ENCODE data around the gene TMEM116. TPM values are rescaled to one million over a fixed set of nuclear protein-coding genes. Genes with fewer than 3 reads are reported as not detected.
"Not testable (repeated sequence)": the region's sequence is repeated elsewhere in the genome, so short reads cannot be mapped to it uniquely, and the experiment has no call there.

The TMEM116 gene
- total RNA-seq, 1 experiment from 2014 or later: 14.8 TPM

DNA sequence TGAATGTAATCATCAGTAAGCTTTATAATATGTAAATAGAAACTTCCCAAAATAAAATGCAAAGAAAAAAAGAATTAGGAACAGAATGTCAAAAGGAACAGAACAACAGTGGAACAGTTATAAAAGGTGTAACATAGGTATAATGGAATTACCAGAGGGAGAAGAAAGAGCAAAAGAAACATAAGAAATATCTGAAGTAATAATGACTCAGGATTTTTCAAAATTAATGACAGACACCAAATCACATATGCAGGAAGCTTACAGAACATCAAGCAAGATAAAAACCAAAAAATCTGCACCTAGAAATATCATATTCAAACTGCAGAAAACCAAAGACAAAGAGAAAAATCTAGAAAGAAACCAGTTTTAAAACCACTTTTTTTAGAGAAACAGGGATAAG is 36.1 kb downstream of the TMEM116 start:
- no peak for DNase-seq (ENCODE audit: low read depth)

DNA sequence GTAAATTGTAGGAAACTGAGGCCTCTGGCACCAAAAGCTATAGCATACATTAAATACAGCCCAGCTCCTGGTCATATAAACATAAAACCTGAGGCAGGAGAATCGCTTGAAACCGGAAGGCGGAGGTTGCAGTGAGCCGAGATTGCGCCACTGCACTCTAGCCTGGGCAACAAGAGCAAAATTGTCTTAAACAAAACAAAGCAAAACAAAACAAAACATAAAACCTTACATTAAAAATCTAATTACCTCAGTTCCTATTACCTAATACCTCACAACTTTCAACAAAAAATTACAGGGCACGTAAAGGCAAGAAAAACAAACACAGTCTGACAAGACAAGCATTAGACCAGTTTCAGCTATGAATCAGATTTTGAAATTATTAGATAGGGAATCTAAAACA is 36.7 kb downstream of the TMEM116 start:
- DNase-seq (ENCODE audit: low read depth): no peak

DNA sequence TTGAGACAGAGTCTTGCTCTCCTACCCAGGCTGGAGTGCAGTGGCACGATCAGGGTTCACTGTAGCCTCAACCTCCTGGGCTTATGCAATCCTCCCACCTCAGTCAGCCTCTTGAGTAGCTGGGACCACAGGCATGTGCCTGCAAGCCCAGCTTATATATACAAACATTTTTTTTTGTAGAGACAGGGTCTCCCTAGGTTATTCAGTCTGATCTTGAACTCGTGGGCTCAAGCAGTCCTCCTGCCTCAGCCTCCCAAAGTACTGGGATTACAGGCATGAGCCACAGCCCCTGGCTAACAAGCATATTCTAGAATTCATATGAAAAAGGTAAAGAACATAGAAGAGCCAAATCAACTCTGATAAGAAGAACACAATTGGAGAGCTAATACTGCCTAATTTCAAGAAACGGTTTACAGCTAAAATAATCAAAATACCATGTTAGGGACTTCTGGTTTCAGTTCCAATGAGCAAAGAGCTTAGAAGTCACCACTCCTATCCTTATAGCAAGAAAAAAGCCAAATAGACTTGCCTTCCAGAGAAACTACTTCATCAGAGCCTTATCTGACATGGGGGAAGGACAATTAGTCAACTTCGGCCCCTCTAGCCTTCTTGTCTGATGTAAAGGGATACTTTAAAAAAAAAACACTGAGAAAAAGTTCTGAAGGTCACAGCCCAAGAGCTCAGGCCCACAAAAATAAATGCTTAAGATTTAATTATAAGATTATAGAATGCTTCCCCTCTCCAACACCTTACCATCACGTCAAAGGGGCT is 37.6 kb downstream of the TMEM116 start:
- no peak for DNase-seq (ENCODE audit: low read depth)

DNA sequence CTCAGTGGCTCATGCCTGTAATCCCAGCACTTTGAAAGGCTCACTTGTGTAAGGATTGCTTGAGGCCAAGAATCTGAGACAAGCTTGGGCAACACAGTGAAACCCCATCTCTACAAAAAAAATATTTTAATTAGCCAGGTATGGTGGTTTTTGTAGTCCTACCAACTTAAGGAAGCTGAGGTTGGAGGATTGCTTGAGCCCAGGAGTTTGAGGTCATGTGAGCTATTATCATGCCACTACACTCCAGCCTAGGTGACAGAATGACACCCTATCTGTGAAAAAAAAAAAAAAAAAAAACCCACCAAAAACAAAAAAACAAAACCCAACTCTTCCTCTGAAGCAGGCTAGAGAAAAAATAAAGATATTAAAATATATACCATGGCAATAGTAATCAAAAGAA is 41.2 kb downstream of the TMEM116 start:
- no peak for DNase-seq (ENCODE audit: low read depth)

DNA sequence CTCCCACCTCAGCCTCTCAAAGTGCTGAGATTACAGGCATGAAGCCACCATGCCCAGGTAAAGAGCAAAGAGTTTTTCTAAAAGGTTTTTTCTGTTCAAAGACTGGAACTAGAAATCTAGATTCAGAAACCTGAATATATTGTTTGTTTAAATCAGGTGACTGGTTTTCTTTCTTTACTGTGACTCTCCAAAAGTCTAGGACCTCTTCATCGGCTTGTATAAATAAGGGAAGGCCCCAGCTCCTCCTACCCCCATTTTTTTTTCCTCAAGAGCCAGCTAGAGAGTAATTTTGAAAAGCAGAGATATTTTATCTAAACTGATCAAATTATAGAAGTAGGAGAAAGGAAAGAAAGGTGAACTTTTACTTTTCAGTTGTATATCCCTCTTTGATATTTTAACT is 48.0 kb downstream of the TMEM116 start:
- no peak for DNase-seq (ENCODE audit: low read depth)

DNA sequence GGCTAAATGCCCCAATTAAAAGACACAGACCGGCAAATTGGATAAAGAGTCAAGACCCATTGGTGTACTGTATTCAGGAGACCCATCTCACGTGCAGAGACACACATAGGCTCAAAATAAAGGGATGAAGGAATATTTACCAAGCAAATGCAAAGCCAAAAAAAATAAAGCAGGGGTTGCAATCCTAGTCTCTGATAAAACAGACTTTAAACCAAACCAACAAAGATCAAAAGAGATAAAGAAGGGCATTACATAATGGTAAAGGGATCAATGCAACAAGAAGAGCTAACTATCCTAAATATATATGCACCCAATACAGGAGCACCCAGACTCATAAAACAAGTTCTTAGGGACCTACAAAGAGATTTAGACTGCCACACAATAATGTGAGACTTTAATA is 53.4 kb downstream of the TMEM116 start:
- not testable (repeated sequence) for DNase-seq (ENCODE audit: low read depth)

DNA sequence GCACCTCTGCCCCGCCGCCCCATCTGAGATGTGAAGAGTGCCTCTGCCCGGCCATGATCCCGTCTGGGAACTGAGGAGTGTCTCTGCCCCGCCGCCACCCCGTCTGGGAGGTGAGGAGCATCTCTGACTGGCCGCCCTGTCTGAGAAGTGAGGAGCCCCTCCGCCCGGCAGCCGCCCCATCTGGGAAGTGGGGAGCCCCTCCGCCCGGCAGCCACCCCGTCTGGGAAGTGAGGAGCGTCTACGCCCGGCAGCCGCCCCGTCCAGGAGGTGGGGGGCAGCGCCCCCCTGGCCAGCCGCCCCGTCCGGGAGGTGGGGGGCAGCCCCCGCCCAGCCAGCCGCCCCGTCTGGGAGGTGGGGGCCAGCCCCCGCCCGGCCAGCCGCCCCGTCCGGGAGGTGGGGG is 55.7 kb downstream of the TMEM116 start:
- DNase-seq (ENCODE audit: low read depth): not testable (repeated sequence)

DNA sequence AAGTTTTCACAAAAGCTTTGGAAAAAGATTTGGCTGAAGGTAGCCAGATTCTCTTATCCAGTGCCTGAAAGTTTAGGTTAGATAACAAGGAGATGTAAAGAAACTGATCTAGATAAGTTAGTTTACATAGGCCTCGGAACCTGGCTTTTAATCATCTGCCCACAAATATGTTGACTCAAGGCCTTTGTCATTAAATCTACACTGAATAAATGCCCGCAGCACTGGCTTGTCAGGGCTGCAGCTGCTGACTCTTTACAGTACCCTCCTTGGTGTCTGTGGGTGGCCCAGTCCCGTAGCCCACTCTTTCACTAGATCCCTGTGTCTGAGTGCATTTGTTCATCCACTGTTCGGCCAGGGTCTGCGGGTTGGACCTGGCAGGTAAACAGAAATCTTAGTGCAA is 58.0 kb downstream of the TMEM116 start:
- DNase-seq (ENCODE audit: low read depth): no peak

DNA sequence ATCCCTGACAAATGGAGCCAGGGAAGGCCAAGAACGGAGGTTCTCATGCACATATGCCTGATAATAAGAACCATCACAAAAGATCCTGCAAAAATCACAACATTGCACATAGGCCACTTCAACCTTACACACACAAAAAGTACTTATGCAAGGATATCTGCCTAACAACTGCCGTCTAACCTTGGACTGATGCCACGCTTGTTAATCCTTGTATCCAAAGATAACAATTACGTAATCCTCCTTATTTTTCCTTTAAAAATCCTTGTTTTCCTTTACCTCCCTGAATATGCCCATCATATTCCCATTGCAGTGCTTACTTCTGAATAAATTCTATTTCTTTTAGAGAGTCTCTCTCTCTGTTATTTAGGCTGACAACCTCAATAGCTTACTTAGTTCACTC is 59.5 kb downstream of the TMEM116 start:
- DNase-seq (ENCODE audit: low read depth): peak; percentile 39

DNA sequence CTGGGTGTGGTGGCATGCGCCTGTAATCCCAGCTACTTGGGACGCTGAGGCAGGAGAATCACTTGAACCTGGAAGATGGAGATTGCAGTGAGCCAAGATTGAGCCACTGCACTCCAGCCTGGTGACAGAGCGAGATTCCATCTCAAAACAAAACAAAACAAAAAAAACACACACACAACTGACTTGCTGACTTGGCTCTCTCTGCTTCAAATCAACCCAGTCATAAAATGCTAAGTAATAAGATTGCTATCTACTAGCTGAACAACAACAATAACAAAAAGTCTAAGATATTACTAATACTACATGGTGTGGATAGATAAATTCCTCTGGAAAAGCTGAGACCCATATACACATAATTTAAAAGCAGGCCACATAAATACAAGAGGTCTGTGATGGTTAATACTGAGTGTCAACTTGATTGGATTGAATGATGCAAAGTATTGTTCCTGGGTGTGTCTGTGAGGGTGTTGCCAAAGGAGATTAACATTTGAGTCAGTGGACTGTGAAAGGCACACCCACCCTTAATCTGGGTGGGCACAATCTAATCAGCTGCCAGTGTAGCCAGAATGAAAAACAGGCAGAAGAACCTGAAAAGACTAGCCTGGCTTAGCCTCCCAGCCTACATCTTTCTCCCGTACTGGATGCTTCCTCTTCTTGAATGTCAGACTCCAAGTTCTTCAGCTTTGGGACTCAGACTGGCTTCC is 60.7 kb downstream of the TMEM116 start:
- DNase-seq (ENCODE audit: low read depth): not testable (repeated sequence)

DNA sequence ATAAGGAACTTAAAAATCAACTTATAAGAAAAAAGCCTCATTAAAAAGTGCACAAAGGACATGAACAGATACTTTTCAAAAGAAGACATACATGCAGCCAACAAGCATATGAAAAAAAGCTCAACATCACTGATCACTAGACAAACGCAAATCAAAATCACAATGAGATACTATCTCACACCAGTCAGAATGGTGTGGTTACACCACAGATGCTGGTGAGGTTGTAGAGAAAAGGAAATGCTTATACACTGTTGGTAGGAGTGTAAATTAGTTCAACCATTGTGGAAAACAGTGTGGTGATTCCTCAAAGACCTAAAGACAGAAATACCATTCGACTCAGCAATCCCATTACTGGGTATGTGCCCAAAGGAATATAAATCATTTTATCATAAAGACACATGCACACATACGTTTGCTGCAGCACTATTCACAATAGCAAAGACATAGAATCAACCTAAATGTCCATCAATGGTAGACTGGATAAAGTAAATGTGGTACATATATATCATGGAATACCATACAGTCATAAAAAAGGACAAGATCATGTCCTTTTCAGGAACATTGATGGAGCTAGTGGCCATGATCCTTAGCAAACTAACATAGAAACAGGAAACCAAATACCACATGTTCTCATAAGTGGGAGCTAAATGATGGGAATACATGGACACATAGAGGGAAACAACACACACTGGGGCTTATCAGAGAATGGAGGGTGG is 61.8 kb downstream of the TMEM116 start:
- DNase-seq (ENCODE audit: low read depth): not testable (repeated sequence)

DNA sequence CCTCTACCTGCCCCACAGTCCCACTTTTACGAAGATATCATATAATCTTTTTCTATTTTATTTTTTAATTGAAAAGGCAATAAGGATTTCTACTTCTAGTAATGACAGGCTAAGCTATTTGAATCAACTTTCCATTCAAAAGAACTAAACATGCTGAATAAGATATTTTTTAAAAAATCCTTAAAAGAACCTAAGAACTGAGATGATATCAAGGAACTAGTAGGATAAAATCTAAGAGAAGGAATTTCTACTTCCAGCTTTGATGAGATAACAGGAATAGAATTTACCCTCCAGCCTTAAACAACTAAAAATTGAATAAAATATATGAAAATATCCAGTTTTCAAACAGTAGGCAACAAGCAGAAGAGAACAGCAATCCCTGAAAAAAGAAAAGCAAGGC is 69.0 kb downstream of the TMEM116 start:
- DNase-seq (ENCODE audit: low read depth): no peak

DNA sequence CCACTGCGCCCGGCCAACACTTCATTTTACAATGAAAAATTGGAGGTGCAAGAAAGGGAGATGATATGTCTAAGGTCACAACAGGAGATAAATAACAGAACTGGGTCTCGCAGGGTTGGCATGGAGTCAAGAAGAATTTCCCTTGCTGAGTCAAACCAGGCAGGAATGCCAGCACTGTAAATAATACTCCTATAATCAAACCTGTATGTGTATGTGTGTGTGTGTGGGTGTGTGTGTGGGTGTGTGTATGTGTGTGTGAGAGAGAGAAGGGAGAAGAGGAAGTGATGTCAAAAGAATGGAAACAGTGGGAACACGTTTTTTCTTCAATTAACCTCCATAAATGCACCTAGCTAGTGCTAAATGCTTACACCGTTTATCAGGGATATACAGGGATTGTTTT is 70.4 kb downstream of the TMEM116 start:
- DNase-seq (ENCODE audit: low read depth): peak; percentile 62

DNA sequence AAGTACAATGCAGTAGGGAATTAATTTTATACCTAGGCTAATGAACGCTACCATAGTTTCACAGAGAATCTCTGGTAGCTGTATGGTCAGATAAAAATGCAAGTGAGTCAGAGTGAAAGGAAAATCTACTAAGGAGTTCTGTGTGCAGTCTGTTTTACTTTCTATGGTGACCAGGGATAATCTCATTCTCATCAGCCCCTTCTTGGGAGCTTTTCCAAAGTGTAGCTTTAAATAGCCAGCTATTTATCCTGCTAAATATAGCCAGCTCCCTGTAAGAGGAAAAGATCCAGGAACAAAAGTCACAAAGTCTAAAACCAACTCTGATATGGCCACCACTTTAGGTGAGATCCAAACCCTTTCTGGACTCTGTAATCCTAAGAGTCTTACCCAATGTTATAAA is 75.5 kb downstream of the TMEM116 start:
- DNase-seq (ENCODE audit: low read depth): no peak

DNA sequence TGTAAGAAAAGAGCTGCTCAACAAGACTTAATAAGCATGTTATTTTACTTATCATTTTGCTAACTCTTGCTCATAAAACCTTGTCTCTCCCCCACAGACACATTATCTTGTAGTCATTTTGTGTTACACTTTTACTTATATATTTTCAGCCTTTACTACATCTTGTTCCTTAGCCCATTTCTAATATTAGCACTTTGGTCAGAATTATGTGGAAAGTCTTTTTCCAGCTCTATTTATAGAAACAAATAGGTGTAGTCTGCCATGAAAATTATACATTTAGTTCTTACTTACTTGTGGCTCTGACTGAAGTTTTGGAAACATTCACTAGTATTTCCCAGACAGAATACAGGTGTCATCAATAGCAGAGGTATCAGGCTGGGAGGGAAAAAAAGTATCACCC is 76.1 kb downstream of the TMEM116 start:
- no peak for DNase-seq (ENCODE audit: low read depth)

DNA sequence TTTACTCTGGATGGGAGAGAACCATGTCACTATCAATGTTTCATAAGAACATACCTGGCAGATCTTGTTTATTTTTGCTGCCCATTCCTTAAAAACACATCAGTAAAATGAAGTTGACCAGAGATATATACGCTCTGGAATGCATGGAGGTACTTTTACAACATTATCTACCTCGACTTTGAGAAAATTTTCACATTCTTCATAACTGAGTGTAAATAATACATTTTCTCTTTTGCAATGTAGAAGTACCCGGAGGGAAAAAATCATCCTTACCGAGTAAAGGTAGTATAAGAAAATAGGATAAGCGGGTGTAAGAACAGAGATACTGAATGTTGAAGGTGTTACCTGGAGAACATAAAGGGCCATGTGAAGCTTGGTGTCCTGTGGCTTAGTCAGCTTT is 80.7 kb downstream of the TMEM116 start:
- no peak for DNase-seq (ENCODE audit: low read depth)

DNA sequence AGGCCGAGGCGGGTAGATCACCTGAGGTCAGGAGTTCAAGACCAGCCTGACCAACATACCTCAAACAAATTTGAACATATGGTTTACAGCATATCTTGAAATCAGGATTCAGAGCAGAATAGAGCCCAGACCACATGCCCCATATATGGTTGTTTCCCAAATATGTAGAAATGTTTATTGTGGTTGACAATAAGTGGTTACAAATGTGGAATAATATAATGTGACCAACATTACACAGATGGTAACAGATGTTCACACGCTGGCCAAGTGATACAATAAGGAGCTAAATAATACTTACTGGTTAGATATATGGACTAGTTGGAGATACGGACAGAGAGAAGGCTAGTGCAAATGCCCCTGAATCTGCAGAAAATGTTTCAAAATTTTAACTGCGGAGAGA is 85.6 kb downstream of the TMEM116 start:
- no peak for DNase-seq (ENCODE audit: low read depth)

DNA sequence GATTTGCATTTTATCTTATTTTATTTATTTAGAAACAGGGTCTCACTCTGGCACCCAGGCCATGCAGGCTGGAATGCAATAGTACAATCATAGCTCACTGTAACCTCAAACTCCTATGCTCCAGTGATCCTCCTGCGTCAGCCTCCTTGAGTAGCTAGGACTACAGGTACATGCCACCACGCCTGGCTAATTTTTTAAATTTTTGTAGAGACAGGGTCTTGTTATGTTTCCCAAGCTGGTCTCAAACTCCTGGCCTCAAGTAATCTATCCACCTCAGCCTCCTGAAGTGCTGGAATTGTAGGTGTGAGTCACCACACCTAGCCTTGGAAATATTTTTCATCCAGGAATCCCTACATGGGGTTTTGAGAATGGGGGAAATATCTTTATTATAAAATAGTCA is 86.3 kb downstream of the TMEM116 start:
- DNase-seq (ENCODE audit: low read depth): no peak

DNA sequence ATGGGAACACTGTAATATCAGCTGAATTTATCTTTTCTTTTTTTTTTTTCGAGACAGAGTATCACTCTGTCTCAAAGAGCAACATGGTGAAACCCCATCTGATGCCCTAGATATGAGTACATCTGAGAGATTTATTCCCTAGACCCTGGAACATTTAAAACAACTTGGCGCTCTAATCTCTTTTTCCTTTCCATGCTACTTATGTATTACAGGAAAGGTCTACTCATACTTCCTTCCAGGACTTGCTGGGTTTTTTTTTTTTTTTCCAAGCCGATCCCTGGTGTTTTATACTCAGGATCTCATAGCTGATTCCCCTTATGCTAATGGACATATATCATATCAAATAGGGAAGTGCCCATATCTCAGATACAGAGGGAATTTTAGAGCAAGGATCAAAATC is 87.8 kb downstream of the TMEM116 start:
- DNase-seq (ENCODE audit: low read depth): no peak

DNA sequence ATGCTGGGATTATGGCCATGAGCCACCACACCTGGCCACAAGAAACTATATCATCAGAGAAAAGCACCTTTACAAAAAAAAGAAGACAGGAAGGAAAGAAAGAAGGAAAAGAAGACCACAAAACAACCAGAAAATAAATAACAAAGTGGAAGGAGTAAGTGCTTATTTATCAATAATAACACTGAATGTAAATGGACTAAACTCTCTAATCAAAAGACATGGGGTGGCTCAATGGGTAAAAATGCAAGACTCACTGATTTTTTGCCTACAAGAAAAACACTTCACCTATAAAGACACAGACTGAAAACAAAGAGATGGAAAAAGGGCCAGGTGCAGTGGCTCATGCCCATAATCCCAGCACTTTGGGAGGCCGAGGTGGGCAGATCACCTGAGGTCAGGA is 105.2 kb downstream of the TMEM116 start:
- no peak for DNase-seq (ENCODE audit: low read depth)

DNA sequence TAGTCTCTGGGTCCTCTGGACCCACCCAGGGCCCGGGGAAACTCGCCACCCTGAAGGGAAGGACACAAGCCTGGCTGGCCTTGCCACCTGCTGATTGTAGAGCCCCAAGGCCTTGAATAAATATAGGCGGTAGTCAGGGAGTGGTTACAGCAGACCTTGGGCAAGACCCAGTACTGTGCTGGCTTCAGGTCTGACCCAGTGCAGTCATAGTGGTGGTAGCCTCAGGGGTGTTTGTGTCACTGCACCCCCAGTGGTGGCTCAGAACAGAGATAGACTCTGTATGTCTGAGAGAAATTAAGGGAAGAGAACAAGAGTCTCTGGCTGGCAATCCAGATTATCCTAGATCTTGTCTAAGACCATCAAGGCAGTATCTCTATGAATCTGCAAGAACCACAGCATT is 107.5 kb downstream of the TMEM116 start:
- no peak for DNase-seq (ENCODE audit: low read depth)

DNA sequence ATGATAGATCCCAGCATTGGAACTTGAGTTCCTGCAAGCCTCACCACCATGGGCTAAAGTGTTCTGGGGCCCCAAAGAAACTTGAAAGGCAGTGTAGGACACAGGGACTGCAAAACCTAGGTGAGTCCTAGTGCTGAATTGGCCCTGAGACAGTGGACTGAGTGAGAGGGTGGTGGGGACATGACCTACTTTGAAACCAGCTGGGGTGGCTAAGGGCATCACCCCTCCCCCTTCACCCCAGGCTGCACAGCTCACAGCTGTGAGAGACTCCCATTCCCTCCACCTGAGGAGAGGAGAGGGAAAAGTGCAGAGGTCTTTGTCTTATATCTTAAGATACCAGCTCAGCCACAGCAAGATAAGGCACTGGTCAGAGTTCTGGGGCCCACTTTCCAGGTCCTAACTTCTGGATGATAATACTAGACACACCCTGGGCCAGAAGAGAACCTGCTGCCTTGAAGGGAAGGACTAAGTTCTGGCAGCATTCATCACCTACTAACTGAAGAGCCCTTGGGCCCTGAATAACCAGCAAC is 108.5 kb downstream of the TMEM116 start:
- no peak for DNase-seq (ENCODE audit: low read depth)

Measured in LHCN-M2 (cell line).